Neuronal stem cell (in vitro differentiated cells): ENCODE measurements around the gene MAB21L3.

ENCODE experiments used
- DNase-seq: peaks from one replicate; pipeline ENCODE4 v3.0.0-alpha.2; 2013; ENCODE audit warnings: low spot score
- H2AFZ ChIP-seq: one replicate; pipeline ENCODE4 v1.6.1; 2013; ENCODE audit warnings: mild to moderate bottlenecking, low read length, inconsistent platforms
- H2AK5ac ChIP-seq: 2 replicates; pipeline ENCODE4 v1.6.1; 2013; ENCODE audit warnings: low read depth, mild to moderate bottlenecking, inconsistent platforms, low read length, moderate library complexity, mixed read lengths
- H2BK120ac ChIP-seq: 2 replicates; pipeline ENCODE4 v1.6.1; 2013; ENCODE audit warnings: low read depth, mild to moderate bottlenecking, inconsistent platforms, low read length, moderate library complexity, mixed read lengths
- H2BK12ac ChIP-seq: one replicate; pipeline ENCODE4 v1.6.1; 2013; ENCODE audit warnings: low read length, inconsistent platforms
- H2BK15ac ChIP-seq: 2 replicates; pipeline ENCODE4 v1.6.1; 2013; ENCODE audit warnings: mild to moderate bottlenecking, low read length, inconsistent platforms, mixed read lengths
- H2BK5ac ChIP-seq: one replicate; pipeline ENCODE4 v1.6.1; 2013; ENCODE audit warnings: inconsistent platforms, mild to moderate bottlenecking, low read length, moderate library complexity
- H3K14ac ChIP-seq: one replicate; pipeline ENCODE4 v1.6.1; 2013; ENCODE audit warnings: low read length, inconsistent platforms
- H3K18ac ChIP-seq: 2 replicates; pipeline ENCODE4 v1.6.1; 2013; ENCODE audit warnings: low read length, inconsistent platforms
- H3K23ac ChIP-seq: 2 replicates; pipeline ENCODE4 v1.6.1; 2013; ENCODE audit warnings: low read depth, mild to moderate bottlenecking, mixed read lengths, low read length, inconsistent platforms; ENCODE audit not compliant: poor library complexity
- H3K27ac ChIP-seq: replicated peaks from 3 replicates; pipeline ENCODE4 v1.5.1; 2013; ENCODE audit warnings: low read length, inconsistent platforms
- H3K27me3 ChIP-seq, 3 experiments: 2 replicates each; pipeline ENCODE4 v1.6.1; 2013; ENCODE audit warnings: low read length in 3 of 3, mild to moderate bottlenecking in 2 of 3, inconsistent platforms in 1 of 3, low read depth in 1 of 3, mixed read lengths in 1 of 3, moderate library complexity in 1 of 3; ENCODE audit not compliant: control insufficient read depth in 3 of 3, insufficient read depth in 3 of 3
- H3K36me3 ChIP-seq, 2 donors: replicated peaks in 1 of 2; 2 replicates each; pipeline ENCODE4 v1.6.1; 2013; ENCODE audit warnings: low read length in 2 of 2; ENCODE audit not compliant: control insufficient read depth in 2 of 2, insufficient read depth in 2 of 2
- H3K4ac ChIP-seq: 2 replicates; pipeline ENCODE4 v1.6.1; 2013; ENCODE audit warnings: inconsistent platforms, mild to moderate bottlenecking, low read length, moderate library complexity
- H3K4me1 ChIP-seq, 2 donors: 1 replicate in 1 of 2; 2 replicates in 1 of 2; pipeline ENCODE4 v1.6.1; 2013; ENCODE audit warnings: low read length in 2 of 2, low read depth in 1 of 2; ENCODE audit not compliant: control insufficient read depth in 2 of 2, insufficient read depth in 1 of 2
- H3K4me2 ChIP-seq: one replicate; pipeline ENCODE4 v1.6.1; 2013; ENCODE audit warnings: mild to moderate bottlenecking, low read length, inconsistent platforms; ENCODE audit not compliant: insufficient read depth, poor library complexity, severe bottlenecking
- H3K4me3 ChIP-seq, 2 donors: 2 replicates each; pipeline ENCODE4 v1.5.1; 2013; ENCODE audit warnings: low read length in 2 of 2, mild to moderate bottlenecking in 2 of 2, inconsistent platforms in 1 of 2, moderate library complexity in 1 of 2
- H3K79me1 ChIP-seq: one replicate; pipeline ENCODE4 v1.6.1; 2013; ENCODE audit warnings: low read depth, mild to moderate bottlenecking, inconsistent platforms, low read length, moderate library complexity
- H3K9ac ChIP-seq: one replicate; pipeline ENCODE4 v1.6.1; 2013; ENCODE audit warnings: mild to moderate bottlenecking, low read depth, low read length, inconsistent platforms; ENCODE audit not compliant: poor library complexity
- H3K9me3 ChIP-seq, 2 donors: replicated peaks in 1 of 2; 2 replicates each; pipeline versions ENCODE3 to v1.6.1; 2013; ENCODE audit warnings: low read length in 2 of 2, mild to moderate bottlenecking in 2 of 2, inconsistent platforms in 1 of 2, low read depth in 1 of 2, mixed read lengths in 1 of 2, moderate library complexity in 1 of 2; ENCODE audit not compliant: control insufficient read depth in 2 of 2, insufficient read depth in 1 of 2
- H4K8ac ChIP-seq: one replicate; pipeline ENCODE4 v1.6.1; 2013; ENCODE audit warnings: low read depth, mild to moderate bottlenecking, inconsistent platforms, low read length, moderate library complexity
- H4K91ac ChIP-seq: one replicate; pipeline ENCODE4 v1.6.1; 2013; ENCODE audit warnings: low read length, low read depth, mild to moderate bottlenecking, inconsistent platforms; ENCODE audit not compliant: poor library complexity
- WGBS, 2 donors: extraction: QIAGEN DNeasy Blood & Tissue Kit; methylation state at CpG; one replicate each; pipeline ENCODE4 v1.1.7; 2013; ENCODE audit warnings: missing lambda C conversion rate in 2 of 2, mixed read lengths in 1 of 2; ENCODE audit not compliant: insufficient read length in 2 of 2, insufficient replicate concordance in 1 of 2; ENCODE audit errors: extremely low coverage in 2 of 2; 5-methylcytosine and 5-hydroxymethylcytosine counted together

MAB21L3 gene

GRCh38 chr1:116159611-116160010 is 48.4 kb downstream of the MAB21L3 start:
- Histone ChIP-seq H3K9ac (no peak overlapping the region), H2BK5ac (no peak overlapping the region), H3K9me3 (peaks cover 0 to 1% of the 10 kb centered on the region in 2 donors), H3K14ac (no peak overlapping the region), H3K4me3 (no peak overlapping the region), H2BK120ac (no peak overlapping the region), H3K27ac (no peak overlapping the region), H3K27me3 (no peaks in the 10 kb centered on the region), H2AK5ac (no peak overlapping the region), H3K23ac (no peak overlapping the region), H4K91ac (no peak overlapping the region), H3K4ac (no peak overlapping the region), H3K18ac (no peak overlapping the region), H3K4me1 (no peaks in the 10 kb centered on the region), H3K79me1 (no peaks in the 10 kb centered on the region), H3K4me2 (no peak overlapping the region), H2BK12ac (no peak overlapping the region), H2BK15ac (no peak overlapping the region), H3K36me3 (no peaks in the 10 kb centered on the region), H4K8ac (no peak overlapping the region), H2AFZ (no peak overlapping the region)
- no peak for DNase-seq
- WGBS, 2 donors: no CpG with 5 or more reads among the region's 1 CpG

DNA sequence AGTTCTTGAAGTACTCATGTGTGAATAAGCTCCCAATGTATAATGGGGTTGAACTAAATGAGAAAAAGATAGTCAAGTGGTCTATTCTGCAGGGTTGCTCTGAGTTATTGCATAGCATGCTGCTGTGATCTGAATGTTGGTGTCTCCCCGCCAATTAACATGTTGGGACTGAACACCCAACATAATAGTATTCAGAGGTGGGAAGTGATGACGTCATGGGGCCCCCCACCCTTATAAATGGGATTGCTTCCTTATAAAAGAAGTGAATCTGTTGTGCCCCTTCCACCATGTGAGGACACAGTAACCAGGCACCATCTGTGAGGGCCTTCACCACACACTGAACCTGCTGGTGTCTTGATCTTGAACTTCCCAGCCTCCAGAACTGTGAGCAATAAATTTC is 50.2 kb downstream of the MAB21L3 start:
- Histone ChIP-seq H3K18ac (no peak overlapping the region), H3K79me1 (no peaks in the 10 kb centered on the region), H2BK120ac (no peak overlapping the region), H3K9ac (no peak overlapping the region), H3K4me1 (no peaks in the 10 kb centered on the region), H3K27me3 (peaks cover 0 to 4% (median 0%) of the 10 kb centered on the region in 3 experiments), H2AK5ac (no peak overlapping the region), H3K14ac (no peak overlapping the region), H3K9me3 (peaks cover 0 to 1% of the 10 kb centered on the region in 2 donors), H4K91ac (no peak overlapping the region), H3K27ac (no peak overlapping the region), H3K4ac (no peak overlapping the region), H3K4me3 (no peak overlapping the region), H3K4me2 (no peak overlapping the region), H4K8ac (no peak overlapping the region), H3K23ac (no peak overlapping the region), H2BK15ac (no peak overlapping the region), H2AFZ (no peak overlapping the region), H2BK12ac (no peak overlapping the region), H2BK5ac (no peak overlapping the region), H3K36me3 (no peaks in the 10 kb centered on the region)
- WGBS, 2 donors: no CpG with 5 or more reads among the region's 2 CpGs
- DNase-seq: no peak

DNA sequence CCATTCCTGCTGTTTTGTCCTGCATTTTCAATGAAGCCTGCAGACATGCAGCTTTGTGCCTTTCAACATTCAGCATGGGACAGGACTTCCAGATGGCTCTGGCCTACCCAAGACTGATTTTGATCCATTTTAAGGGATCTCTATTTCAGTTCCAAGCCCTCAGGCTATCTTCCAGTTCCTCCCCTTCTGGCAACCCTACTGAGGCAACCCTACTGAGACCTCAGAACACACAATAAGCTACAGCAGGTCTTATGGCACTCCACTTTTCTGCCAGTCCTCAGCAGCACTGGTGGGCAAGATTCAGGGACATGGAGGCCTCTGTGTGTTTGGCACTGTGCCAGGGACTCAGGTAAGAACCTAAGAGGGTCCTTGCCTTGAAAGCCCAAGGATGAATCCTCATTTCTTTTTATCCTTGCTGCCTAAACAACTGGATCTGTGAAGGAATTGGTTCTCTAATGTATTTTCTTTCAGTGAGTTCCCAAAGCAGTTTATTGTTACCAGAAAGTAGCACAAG is 50.7 kb downstream of the MAB21L3 start:
- H2BK15ac ChIP-seq: no peak overlapping the region
- no peak overlapping the region for H3K4me2 ChIP-seq
- no peak overlapping the region for H4K91ac ChIP-seq
- no peaks in the 10 kb centered on the region for H3K4me1 ChIP-seq
- peaks cover 0 to 1% of the 10 kb centered on the region in 2 donors for H3K9me3 ChIP-seq
- no peak overlapping the region for H3K18ac ChIP-seq
- peaks cover 0 to 8% (median 0%) of the 10 kb centered on the region in 3 experiments for H3K27me3 ChIP-seq
- H3K23ac ChIP-seq: no peak overlapping the region
- no peak overlapping the region for H3K14ac ChIP-seq
- no peak overlapping the region for H3K9ac ChIP-seq
- no peaks in the 10 kb centered on the region for H3K79me1 ChIP-seq
- no peaks in the 10 kb centered on the region for H3K36me3 ChIP-seq
- no peak overlapping the region for H3K4ac ChIP-seq
- no peak overlapping the region for H4K8ac ChIP-seq
- no peak overlapping the region for H2AK5ac ChIP-seq
- no peak overlapping the region for H3K4me3 ChIP-seq
- H2AFZ ChIP-seq: no peak overlapping the region
- no peak for DNase-seq
- H3K27ac ChIP-seq: no peak overlapping the region
- no peak overlapping the region for H2BK12ac ChIP-seq
- no peak overlapping the region for H2BK120ac ChIP-seq
- no peak overlapping the region for H2BK5ac ChIP-seq

GRCh38 chr1:116163533-116163932 is 52.3 kb downstream of the MAB21L3 start:
- Histone ChIP-seq H3K4me1 (peaks cover 0 to 4% of the 10 kb centered on the region in 2 donors), H3K27ac (no peak overlapping the region), H3K4ac (no peak overlapping the region), H3K18ac (no peak overlapping the region), H3K14ac (no peak overlapping the region), H3K9me3 (peaks cover 0 to 1% of the 10 kb centered on the region in 2 donors), H3K23ac (no peak overlapping the region), H3K9ac (no peak overlapping the region), H2BK15ac (no peak overlapping the region), H4K8ac (no peak overlapping the region), H2AFZ (no peak overlapping the region), H2BK5ac (no peak overlapping the region), H3K79me1 (no peaks in the 10 kb centered on the region), H3K36me3 (no peaks in the 10 kb centered on the region), H3K4me3 (no peak overlapping the region), H3K4me2 (no peak overlapping the region), H2BK12ac (no peak overlapping the region), H3K27me3 (peaks cover 0 to 24% (median 0%) of the 10 kb centered on the region in 3 experiments), H2BK120ac (no peak overlapping the region), H2AK5ac (no peak overlapping the region), H4K91ac (no peak overlapping the region)
- no peak for DNase-seq
